OCI-LY1 (cell line): ENCODE measurements around the gene TAAR9.

Source experiments
- EZH2 ChIP-seq: fragments of 200-600 bp; sonication (generic), shearing (Covaris generic); IDR thresholded peaks from 2 replicates; pipeline ENCODE4 v1.8.0; 2017; ENCODE audit warnings: borderline replicate concordance, mixed run types, mild to moderate bottlenecking, antibody characterized with exemption, low read length, moderate library complexity, mixed read lengths
- TF ChIP-seq, protein P1 (sequence below): fragments of 200-600 bp; sonication (generic), shearing (Covaris generic); IDR thresholded peaks from 2 replicates; pipeline ENCODE4 v1.5.1; 2017; ENCODE audit warnings: mild to moderate bottlenecking, antibody characterized with exemption, low read length, moderate library complexity, mixed read lengths

DNA sequence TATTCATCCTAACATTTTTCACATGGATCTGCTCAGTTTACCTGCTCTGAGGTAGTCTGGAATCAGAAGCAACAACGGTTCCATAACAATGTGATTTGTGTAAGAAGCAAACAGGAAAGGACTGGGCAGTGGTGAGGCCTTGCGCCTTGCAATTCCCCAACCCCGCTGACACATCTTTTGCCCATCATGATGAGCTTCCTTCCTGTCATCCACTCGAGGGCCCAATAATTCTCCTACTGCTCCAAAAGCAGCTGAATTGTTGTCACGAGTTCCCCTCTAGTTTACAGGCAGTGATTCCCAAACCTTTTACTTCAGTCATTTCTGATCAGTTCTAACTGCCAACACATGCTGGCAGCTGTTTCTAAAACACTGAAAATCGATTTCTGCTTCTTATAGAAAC is 48.1 kb upstream of the TAAR9 start:
- TF ChIP-seq, protein P1, sequence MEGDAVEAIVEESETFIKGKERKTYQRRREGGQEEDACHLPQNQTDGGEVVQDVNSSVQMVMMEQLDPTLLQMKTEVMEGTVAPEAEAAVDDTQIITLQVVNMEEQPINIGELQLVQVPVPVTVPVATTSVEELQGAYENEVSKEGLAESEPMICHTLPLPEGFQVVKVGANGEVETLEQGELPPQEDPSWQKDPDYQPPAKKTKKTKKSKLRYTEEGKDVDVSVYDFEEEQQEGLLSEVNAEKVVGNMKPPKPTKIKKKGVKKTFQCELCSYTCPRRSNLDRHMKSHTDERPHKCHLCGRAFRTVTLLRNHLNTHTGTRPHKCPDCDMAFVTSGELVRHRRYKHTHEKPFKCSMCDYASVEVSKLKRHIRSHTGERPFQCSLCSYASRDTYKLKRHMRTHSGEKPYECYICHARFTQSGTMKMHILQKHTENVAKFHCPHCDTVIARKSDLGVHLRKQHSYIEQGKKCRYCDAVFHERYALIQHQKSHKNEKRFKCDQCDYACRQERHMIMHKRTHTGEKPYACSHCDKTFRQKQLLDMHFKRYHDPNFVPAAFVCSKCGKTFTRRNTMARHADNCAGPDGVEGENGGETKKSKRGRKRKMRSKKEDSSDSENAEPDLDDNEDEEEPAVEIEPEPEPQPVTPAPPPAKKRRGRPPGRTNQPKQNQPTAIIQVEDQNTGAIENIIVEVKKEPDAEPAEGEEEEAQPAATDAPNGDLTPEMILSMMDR, result no peak
- TF ChIP-seq EZH2, result no peak
